ENCODE measurements around the gene ACTA2.

ACTA2 gene

GRCh38 chr10:88983206-88983605, 30.6 kb upstream of the ACTA2 start:
- Histone ChIP-seq H3K9me3 (ENCODE audit: low read length) (no peaks in the 10 kb centered on the region), H3K9ac (ENCODE audit: low read length) (no peak overlapping the region), H3K9me2 (ENCODE audit: low read depth, low read length) (no peaks in the 10 kb centered on the region), H3K4me2 (ENCODE audit: low read length) (no peak overlapping the region), H3K36me3 (ENCODE audit: insufficient read depth, low read length) (no peaks in the 10 kb centered on the region), H3K4me3 (ENCODE audit: low read depth, low read length, poor library complexity, severe bottlenecking) (no peak overlapping the region), H3F3A (ENCODE audit: insufficient read depth, low read length) (no peaks in the 10 kb centered on the region), H3K79me2 (ENCODE audit: insufficient read depth, low read length) (no peaks in the 10 kb centered on the region), H3K27ac (ENCODE audit: low read depth, low read length, poor library complexity, severe bottlenecking) (no peak overlapping the region), H4K20me1 (ENCODE audit: insufficient read depth, low read length) (no peaks in the 10 kb centered on the region), H3K4me1 (ENCODE audit: insufficient read depth, low read length, severe bottlenecking) (no peaks in the 10 kb centered on the region), H3K27me3 (ENCODE audit: insufficient read depth, low read length) (no peaks in the 10 kb centered on the region), H2AFZ (ENCODE audit: low read length) (no peak overlapping the region)
- TF ChIP-seq EZH2 (IDR thresholded peaks at IDR 0.05; ENCODE audit: borderline replicate concordance, low read length) (no peak), CTCF (IDR thresholded peaks at IDR 0.05; ENCODE audit: low read length) (no peak)

GRCh38 chr10:88982366-88982765, 29.8 kb upstream of the ACTA2 start:
- H4K20me1 ChIP-seq (ENCODE audit: insufficient read depth, low read length), result no peaks in the 10 kb centered on the region
- no peak overlapping the region for H3K4me3 ChIP-seq (ENCODE audit: low read depth, low read length, poor library complexity, severe bottlenecking)
- no peaks in the 10 kb centered on the region for H3K9me2 ChIP-seq (ENCODE audit: low read depth, low read length)
- H3K9me3 ChIP-seq (ENCODE audit: low read length), result no peaks in the 10 kb centered on the region
- no peaks in the 10 kb centered on the region for H3K4me1 ChIP-seq (ENCODE audit: insufficient read depth, low read length, severe bottlenecking)
- no peak overlapping the region for H3K27ac ChIP-seq (ENCODE audit: low read depth, low read length, poor library complexity, severe bottlenecking)
- H3K36me3 ChIP-seq (ENCODE audit: insufficient read depth, low read length), result no peaks in the 10 kb centered on the region
- no peaks in the 10 kb centered on the region for H3F3A ChIP-seq (ENCODE audit: insufficient read depth, low read length)
- no peaks in the 10 kb centered on the region for H3K27me3 ChIP-seq (ENCODE audit: insufficient read depth, low read length)
- no peak overlapping the region for H2AFZ ChIP-seq (ENCODE audit: low read length)
- H3K4me2 ChIP-seq (ENCODE audit: low read length), result no peak overlapping the region
- no peaks in the 10 kb centered on the region for H3K79me2 ChIP-seq (ENCODE audit: insufficient read depth, low read length)
- TF ChIP-seq EZH2 (IDR thresholded peaks at IDR 0.05; ENCODE audit: borderline replicate concordance, low read length) (no peak), CTCF (IDR thresholded peaks at IDR 0.05; ENCODE audit: low read length) (no peak)
- no peak overlapping the region for H3K9ac ChIP-seq (ENCODE audit: low read length)

GRCh38 chr10:88981435-88981834, 28.9 kb upstream of the ACTA2 start:
- no peaks in the 10 kb centered on the region for H3F3A ChIP-seq (ENCODE audit: insufficient read depth, low read length)
- no peaks in the 10 kb centered on the region for H3K9me2 ChIP-seq (ENCODE audit: low read depth, low read length)
- H3K79me2 ChIP-seq (ENCODE audit: insufficient read depth, low read length), result no peaks in the 10 kb centered on the region
- H3K4me2 ChIP-seq (ENCODE audit: low read length), result no peak overlapping the region
- no peaks in the 10 kb centered on the region for H4K20me1 ChIP-seq (ENCODE audit: insufficient read depth, low read length)
- H3K4me1 ChIP-seq (ENCODE audit: insufficient read depth, low read length, severe bottlenecking), result no peaks in the 10 kb centered on the region
- no peaks in the 10 kb centered on the region for H3K36me3 ChIP-seq (ENCODE audit: insufficient read depth, low read length)
- H3K4me3 ChIP-seq (ENCODE audit: low read depth, low read length, poor library complexity, severe bottlenecking), result no peak overlapping the region
- no peak overlapping the region for H3K27ac ChIP-seq (ENCODE audit: low read depth, low read length, poor library complexity, severe bottlenecking)
- no peaks in the 10 kb centered on the region for H3K27me3 ChIP-seq (ENCODE audit: insufficient read depth, low read length)
- no peak for TF ChIP-seq EZH2 (IDR thresholded peaks at IDR 0.05; ENCODE audit: borderline replicate concordance, low read length)
- TF ChIP-seq CTCF (IDR thresholded peaks at IDR 0.05; ENCODE audit: low read length), result no peak
- no peak overlapping the region for H2AFZ ChIP-seq (ENCODE audit: low read length)
- H3K9ac ChIP-seq (ENCODE audit: low read length), result no peak overlapping the region
- no peaks in the 10 kb centered on the region for H3K9me3 ChIP-seq (ENCODE audit: low read length)
